GM21381 (cell line): ENCODE data around the gene ART1.
"Not testable (repeated sequence)": the region's sequence is repeated elsewhere in the genome, so short reads cannot be mapped to it uniquely, and the experiment has no call there.

Experiments
- ATAC-seq: cut with Tn5 transposase; IDR thresholded peaks from one replicate; pipeline ENCODE4 v1.9.1; 2021; ENCODE audit warnings: mild to moderate bottlenecking, moderate library complexity; ENCODE audit not compliant: unreplicated experiment

The ART1 gene

DNA sequence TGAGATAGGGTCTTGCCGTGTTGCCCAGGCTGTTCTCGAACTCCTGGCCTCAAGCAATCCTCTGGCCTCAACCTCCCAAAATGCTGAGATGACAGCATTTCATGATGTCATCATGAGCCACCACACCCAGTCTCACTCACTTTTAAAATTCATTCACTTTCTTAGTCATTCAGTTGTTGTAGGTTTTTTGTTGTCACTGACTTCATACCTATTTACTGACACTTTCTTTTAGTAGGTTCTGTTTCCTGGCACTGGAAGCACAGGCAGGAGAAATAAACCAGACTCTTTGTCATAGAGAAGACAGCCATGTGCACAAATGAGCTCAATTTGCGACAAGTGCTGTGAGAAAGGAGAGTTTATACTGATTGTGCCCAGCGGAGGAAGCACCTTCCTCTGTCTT is 13.6 kb upstream of the ART1 start:
- ATAC-seq: no peak

DNA sequence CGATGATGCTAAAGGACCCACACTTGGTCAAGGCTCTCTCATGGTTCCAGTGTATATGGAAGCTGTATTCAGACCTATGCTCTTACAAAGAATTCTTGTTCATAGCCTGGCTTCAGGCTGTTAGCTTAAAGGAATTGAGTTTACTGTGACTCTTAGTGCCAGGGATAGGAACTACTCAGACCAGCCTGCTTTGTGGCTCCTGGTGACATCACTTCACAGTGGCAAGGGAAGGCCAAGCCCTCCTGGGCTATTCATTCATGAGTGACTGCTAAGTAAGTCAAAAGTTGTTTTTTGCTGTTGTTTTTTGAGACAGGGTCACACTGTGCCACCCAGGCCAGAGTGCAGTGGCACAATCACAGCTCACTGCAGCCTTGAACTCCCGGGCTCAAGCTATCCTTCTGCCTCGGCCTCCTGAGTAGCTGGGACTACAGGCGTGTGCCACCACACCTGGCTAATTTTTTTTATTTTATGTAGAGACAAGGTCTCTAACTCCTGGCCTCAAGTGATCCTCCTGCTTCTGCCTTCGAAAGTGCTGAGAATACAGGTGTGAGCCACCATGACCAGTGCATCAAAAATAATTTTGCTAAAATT is 12.8 kb upstream of the ART1 start:
- no peak for ATAC-seq

DNA sequence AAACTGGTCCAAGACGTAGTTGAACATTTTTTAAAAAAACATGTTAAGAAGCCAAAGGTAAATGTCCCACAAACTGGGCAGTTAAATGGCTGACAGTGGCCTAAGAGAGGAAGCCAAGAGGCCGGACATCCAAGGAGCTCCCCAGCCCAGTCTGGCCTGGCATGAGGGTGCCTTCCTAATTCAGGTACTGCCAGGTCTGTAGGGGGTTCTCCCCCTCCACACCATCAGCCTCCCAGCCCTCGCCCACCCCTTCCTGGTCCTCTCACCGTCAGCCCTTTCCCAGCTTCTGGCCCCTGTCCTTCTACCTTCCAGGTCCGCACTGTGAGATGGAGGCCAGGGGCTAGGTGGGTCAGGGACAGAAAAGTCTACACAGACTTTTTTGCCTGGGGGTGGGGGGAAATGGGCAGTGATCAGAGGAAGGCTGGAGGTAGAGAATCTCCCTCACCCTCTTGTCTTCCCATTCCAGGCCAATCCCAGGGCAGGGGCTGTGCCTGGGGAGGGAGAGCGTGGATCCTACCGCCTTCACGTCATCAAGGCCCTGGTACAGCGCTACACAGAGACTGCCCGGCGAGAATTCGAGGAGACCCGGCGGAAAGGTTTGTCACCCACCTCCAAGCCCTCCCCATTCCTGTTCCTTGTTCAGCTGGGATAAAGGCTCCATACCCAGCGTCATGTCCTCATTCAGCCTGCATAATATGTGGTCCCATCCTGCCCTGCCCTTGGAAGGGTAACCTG is 9.1 kb upstream of the ART1 start:
- no peak for ATAC-seq

DNA sequence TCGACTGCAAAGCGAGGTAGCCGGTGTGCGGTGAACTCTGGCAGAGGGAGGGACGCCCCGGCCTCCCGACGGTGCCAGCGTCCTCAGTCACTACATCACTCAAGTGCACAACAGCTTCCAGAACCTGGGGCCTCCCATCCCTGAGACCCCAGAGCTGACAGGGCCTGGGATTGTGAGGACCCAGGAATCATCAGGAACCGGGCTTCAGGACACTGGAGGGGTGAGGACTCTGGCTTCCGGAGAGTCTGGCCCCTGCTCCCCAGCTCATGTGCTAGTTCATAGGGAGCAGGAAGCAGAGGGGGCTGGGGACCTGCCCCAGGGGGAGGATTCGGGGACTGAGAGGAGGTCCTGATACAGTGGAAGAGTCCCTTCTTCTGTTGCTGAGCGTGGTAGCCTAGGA is 7.7 kb upstream of the ART1 start:
- no peak for ATAC-seq

DNA sequence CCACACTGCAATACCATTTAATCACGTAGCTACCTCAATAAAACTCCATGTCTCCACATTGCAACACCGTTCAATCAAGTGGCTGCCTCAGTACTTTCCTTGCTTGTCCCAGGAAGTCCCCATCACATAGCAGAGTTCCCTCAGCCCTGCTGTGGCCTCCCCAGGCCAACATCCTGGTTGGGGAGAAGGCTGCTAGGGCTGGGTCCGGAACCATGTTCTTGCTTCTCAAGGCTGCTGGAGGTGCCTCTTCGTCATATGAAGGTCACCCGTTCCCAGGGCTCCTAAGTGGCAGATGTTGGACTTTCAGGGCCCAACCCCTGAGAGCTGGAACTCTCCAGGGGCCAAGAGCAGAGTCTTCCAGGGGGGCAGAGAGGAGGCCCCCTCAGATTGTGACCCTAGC is 6.4 kb upstream of the ART1 start:
- no peak for ATAC-seq

DNA sequence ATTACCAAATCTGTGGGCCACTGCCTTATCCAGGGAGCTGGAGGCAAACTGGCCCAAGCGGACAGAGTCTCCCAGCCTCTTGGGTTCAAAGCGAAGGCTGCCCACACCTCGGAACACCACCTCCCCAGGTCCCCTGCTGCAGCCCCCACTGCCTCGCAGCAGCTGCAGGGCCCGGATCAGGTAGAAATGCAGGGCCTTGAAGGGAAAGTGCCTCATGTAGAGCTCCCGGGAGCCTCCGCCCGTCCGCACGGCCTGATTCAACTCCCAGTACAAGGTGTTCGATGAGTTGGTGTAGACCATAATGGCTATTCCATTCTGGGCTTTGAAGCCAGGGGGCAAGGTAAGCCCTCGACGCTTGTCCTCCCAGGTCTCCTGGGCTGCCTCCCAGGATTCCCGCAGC is 5.1 kb upstream of the ART1 start:
- ATAC-seq: no peak

DNA sequence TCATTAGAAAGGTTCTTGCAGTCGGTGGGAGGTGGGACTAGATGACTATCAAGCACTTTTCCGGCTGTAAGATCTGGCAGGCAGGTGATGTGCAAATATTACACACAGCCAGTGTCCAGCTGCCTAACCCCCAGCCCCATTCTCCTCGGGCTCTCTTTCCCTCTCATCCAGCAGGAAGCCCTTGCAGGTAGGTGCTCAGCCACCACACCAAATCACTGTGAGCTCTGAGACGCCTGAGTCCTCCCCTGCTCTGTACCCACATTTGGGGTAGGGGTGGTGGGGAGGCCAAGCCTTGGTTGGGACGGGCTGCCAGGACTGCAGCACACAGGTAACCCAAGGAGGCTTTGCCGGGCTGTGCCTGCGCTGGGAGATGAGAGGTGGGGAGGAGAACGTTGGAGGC is 3.7 kb upstream of the ART1 start:
- ATAC-seq: no peak

DNA sequence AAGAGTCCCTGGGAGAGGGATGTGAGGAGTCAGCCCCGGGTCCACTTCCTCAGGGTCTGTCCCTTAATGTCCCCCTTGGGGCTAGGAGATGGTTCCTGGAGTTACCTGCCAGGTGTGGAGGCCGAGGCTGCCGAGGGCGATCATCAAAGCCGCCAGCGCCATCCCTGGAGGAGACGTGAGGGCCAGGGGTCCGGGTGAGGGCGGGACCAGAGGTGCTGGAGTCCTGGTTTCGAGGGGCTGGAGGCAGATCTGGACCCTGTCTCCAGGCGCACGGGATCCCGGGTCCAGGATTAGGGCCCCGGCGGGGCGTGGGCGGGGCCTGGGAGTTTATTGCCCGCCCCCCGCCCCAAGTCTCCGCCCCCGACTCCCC is 3.2 kb upstream of the ART1 start, which contains the start of gene ART5:
ART5 (minus strand) TSS at position 292 of the 370 bp plus-strand sequence; CDS start at position 162, 130 bp downstream.
- ATAC-seq: no peak

DNA sequence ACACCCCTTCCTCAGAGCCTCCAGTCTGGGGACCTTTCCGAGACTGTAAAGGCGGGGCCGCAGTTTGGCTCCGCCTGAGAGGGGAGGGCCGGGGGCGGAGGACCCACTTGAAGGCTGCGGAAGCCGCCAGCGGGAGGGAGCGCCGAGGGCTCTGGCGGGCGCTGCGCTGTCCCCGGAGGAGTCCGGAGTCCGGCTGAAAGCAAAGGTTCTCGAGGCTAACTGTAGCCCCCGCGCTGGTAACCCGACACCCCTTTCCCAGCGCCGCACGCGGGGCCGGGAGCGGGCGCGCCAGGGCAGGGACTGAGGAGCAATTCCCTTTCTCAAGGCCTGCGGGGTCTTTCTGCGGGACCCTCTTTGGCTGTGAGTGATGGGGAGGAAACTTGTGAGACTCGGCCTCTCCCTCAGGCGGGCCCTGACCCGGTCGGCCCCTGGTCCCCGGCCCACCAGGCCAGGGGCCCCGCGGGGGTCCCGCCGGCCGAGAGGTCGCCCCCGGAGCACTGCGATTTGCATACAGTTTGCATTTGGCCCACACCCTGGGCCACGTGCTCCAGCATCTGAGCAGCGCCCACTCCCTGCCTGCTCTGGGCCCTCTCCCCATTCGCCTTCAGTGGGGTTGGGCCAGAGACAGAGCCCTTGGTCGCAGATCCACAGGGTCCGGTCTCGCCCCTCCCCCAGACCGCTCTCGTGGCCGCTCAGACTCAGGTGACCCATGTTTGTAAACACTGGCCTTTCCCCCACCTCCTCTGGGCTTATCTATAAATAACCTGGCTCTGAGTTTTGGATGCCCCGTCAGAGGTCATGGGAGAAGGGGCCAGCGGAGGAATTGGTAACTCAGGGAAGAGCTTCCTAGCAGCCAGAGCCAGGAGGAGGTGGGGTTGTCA is 2.6 kb upstream of the ART1 start:
- ATAC-seq: no peak

DNA sequence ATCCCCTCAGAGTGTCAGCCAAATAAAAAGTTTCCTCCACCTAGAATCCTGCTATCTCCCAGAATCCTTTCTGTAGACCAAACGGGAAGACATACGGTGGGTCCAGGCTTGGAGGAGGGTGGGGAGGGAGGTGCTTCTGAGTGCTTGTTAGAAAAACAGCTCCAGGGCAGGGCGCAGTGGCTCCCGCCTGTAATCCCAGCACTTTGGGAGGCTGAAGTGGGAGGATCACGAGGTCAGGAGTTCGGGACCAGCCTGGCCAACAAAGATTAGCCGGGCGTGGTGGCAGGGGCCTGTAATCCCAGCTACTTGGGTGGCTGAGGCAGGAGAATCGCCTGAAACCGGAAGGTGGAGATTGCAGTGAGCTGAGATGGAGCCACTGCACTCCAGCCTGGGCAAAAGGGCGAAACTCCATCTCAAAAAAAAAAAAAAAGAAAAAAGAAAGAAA is 1.8 kb upstream of the ART1 start:
- ATAC-seq: not testable (repeated sequence)

DNA sequence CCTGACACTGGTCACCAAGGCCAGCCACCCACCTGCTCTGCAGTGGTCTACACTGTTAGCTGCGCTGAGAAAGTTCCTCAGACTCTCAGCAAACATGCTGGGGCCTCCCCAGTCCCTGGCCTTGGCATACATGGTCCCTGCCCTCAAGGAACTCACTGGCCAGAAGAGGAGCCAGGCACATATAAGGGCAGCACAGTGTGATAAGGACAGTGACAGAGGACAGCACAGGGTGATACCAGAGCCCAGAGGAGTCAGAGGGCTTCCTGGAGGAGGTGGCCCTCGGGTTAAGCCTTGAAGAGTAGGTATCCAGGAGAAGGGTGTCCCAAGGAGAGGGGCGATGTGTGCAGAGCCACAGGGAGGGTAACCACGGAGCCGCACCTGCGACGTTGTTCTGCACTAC is 624 bp downstream of the ART1 start:
- no peak for ATAC-seq

DNA sequence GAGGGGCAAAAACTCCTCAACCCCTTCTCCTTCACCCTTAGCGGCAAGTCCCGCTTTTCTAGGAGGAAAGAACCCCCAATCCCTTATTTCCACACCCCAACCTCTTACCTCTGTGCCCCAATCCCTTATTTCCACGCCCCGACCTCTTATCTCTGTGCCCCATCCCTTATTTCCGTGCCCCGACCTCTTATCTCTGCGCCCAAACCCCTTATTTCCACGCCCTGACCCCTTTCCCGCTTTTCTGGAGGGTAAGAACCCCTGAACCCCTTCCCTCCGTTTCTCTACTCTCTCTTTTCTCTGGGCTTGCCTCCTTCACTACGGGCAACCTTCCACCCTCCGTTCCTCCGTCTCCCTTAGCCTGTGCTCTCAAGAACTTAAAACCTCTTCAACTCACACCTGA is 3.9 kb downstream of the ART1 start:
- ATAC-seq: not testable (repeated sequence)

DNA sequence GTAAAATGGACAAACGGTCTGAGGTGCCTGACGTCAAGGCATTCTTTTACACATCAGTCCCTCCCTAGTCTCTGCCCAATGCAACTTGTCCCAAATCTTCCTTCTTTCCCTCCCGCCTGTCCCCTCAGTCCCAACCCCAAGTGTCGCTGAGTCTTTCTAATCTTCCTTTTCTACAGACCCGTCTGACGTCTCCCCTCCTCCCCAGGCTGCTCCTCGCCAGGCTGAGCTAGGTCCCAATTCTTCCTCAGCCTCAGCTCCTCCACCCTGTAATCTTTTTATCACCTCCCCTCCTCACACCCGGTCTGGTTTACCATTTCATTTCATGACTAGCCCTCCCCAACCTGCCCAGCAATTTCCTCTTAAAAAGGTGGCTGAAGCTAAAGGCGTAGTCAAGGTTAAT is 4.4 kb downstream of the ART1 start:
- ATAC-seq: not testable (repeated sequence)

DNA sequence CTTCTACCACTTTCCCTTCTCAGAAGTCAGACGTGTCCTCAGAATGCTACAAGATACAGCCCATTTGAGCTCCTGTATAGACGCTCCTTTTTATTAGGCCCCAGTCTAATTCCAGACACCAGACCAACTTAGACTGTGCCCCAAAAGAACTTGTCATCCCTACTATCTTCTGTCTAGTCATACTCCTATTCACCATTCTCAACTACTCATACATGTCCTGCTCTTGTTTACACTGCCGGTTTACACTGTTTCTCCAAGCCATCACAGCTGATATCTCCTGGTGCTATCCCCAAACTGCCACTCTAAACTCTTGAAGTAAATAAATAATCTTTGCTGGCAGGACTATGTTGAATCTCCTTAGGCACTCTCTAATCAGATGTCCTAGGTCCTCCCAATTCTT is 7.6 kb downstream of the ART1 start:
- not testable (repeated sequence) for ATAC-seq

DNA sequence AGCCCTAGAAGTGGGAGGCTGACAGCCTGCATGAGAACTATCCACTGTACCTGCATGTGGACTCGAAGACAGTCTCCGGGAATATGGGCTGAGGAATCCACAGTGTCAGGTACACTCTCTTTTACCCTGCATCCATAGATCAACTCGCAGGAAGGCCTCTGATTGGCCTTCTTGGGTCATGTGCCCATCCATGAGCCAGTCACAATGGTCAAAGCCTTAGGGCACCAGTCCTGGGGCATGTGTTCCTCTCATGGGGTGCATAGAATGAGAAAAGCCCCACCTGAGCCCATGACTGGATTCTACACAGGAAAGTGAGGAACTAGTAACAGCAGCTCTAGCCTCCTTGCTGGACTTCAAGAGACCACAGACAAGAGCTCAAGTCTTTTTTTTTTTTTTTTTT is 10.6 kb downstream of the ART1 start:
- ATAC-seq: no peak

DNA sequence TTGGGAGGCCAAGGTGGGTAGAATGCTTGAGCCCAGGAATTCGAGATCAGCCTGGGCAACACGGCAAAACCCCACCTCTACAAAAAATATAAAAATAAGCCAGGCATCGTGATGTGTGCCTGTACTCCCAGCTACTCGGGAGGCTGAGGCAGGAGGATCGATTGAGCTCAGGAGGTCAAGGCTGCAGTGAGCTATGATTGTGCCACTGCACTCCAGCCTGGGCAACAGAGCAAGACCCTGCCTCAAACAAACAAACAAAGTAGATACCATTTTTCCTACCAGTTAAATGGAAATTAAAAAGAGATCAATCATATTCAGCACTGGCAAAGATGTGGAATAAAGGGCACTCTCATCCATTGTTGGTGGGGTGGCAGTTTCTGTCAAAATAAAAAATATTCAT is 12.4 kb downstream of the ART1 start:
- ATAC-seq: not testable (repeated sequence)

DNA sequence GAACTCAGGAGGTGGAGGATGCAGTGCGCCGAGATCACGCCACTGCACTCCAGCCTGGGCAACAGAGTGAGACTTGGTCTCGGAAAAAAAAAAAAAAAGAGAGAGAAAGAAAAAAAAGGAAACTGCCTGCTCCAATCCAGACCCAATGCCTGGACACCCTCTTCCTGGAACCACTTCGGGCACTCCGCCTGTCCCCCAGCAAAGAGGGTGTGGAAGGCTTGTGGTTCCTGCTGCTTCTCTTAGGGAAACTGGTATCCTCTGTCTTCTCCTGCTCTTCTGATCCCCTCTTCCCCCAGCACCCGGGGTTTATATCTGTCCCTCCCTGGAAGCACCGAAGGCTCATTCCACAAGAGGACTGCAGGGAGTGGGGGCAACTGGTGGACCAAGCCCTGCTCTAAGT is 13.3 kb downstream of the ART1 start:
- ATAC-seq: no peak

DNA sequence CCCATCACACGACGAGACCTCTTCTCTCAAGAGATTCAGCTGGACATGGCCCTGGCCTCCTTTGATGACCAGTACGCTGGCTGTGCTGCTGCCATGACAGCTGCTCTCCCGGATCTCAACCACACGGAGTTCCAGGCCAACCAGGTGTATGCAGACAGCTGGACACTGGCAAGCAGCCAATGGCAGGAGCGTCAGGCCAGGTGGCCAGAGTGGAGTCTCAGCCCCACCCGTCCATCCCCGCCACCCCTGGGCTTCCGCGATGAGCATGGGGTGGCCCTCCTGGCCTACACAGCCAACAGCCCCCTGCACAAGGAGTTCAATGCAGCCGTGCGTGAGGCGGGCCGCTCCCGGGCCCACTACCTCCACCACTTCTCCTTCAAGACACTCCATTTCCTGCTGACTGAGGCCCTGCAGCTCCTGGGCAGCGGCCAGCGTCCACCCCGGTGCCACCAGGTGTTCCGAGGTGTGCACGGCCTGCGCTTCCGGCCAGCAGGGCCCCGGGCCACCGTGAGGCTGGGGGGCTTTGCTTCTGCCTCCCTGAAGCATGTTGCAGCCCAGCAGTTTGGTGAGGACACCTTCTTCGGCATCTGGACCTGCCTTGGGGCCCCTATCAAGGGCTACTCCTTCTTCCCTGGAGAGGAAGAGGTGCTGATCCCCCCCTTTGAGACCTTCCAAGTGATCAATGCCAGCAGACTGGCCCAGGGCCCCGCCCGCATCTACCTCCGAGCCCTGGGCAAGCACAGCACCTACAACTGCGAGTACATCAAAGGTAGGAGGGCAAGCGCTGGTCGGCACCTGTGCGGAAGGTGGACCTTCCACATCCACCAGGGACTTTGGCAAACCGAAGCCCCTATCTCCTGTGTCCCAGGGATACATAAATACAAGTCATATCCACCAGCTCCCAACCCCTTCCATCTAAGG is 14.9 kb downstream of the ART1 start:
- ATAC-seq: no peak

DNA sequence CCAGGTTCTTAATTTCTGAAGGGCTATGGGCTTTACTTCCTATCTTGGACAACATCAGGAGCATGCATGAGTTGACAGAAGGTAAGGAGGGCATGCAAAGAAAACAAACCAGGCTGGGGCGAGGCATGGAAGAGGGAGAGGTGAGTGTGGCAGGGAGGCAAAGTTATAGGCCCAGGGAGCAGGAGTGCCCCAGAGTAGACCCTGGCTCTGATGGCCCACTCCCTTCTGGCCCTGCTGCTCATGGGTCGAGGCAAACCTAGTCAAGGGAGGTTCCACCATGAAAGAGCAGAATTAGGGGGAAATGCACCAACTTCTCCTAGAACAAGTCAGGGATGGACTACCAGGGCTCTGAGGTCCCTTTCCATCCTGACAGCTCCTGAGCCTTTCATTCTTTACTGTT is 16.0 kb downstream of the ART1 start:
- no peak for ATAC-seq

DNA sequence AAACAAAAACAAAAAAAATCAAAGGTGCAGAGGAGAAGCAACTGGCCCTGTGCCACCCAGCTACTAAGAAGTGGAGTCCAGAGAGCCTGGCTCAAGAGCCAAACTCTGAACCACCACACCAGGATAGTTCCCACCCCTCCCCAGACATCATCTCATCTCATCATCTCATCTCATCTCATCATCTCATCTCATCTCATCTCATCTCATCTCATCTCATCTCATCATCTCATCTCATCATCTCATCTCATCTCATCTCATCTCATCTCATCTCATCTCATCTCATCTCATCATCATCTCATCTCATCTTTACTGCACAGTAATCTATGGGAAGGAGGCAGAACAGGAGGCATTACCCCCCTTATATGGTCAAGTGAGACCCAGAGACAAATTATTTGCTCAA is 17.9 kb downstream of the ART1 start:
- no peak for ATAC-seq
